AG04449 (cell line): ENCODE results near the gene SULF2.

Source experiments
- CTCF ChIA-PET: fragments of 350-600 bp; formaldehyde crosslinking; extraction: SDS; loops from one replicate; lab custom pipeline; 2021; ENCODE audit warnings: antibody characterized with exemption; lab: Yijun Ruan, JAX
- POLR2A ChIA-PET: fragments of 400-600, 350-600 bp; formaldehyde crosslinking; extraction: SDS; loops from one replicate; lab custom pipeline; 2020; ENCODE audit warnings: antibody characterized with exemption, inconsistent platforms; lab: Yijun Ruan, JAX
- DNase-seq: peaks from one replicate; pipeline ENCODE4 v3.0.0-alpha.2; 2010; ENCODE audit warnings: low read depth, low spot score
- H3K4me3 ChIP-seq: 2 replicates; pipeline ENCODE4 v1.5.1; 2011; ENCODE audit warnings: low read depth, mild to moderate bottlenecking, control low read depth, low read length
- CTCF ChIP-seq: IDR thresholded peaks from one replicate; pipeline ENCODE4 v1.5.1; 2011; ENCODE audit warnings: mild to moderate bottlenecking, moderate library complexity, low read length, control low read depth, inconsistent platforms; ENCODE audit not compliant: insufficient read depth; ENCODE audit errors: missing control alignments

Gene SULF2

DNA sequence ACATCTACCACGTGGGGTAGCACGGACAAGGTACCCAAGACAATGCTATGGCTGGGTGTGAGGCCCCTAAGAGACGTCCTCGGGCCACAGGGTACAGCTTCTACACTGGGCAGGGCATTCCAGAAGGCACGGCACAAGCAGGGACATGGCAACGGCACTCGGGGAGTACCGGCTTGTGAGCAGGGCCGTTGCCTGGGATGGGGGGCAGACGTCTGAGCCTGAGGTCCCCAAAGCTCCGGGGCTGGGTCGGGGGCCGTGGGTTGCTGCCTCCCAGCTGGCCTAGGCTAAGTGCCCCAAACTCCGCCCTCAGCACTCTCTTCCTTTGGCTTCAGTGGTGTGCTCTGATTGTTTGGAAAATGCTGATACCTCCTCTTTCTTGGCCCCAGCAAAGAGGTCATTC, 110.6 kb downstream of the SULF2 start:
- DNase-seq = no peak
- no peak for TF ChIP-seq CTCF
- H3K4me3 ChIP-seq = no peak overlapping the region
- ChIA-PET POLR2A (interaction anchor here (0.6 kb wide), 1 partner anchor 233 kb away, joined by 3 read pairs; no protein-coding TSS in a partner anchor), CTCF (interaction anchor here (1.2 to 10.5 kb wide), 4 partner anchors 11 to 947 kb away, joined by 5 to 235 read pairs (median 16); no protein-coding TSS in a partner anchor)

DNA sequence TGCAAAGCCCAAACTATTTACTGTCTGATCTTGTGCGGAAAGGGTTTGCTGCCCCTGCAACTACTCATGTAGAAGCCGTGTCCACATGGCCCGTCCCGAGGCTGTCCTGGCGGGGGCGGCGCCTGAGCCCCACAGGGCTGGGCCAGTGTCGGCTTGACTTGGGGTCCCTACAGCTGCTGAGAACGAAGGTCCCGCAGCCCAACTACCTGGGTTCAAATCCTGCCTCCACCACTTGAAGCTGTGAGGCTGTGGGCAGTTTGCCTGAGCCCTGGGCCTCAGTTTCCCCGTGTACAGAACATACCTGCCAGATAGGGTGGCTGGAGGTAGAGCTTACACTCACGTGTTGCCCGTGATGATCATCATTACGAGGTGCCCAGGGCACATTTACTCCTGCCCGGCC, 111.1 kb downstream of the SULF2 start:
- TF ChIP-seq CTCF = no peak
- ChIA-PET POLR2A (interaction anchor here (0.6 kb wide), 1 partner anchor 233 kb away, joined by 3 read pairs; no protein-coding TSS in a partner anchor), CTCF (interaction anchor here (1.2 to 10.5 kb wide), 3 partner anchors 10 to 947 kb away, joined by 5 to 235 read pairs (median 14); no protein-coding TSS in a partner anchor)
- H3K4me3 ChIP-seq = no peak overlapping the region
- DNase-seq = no peak

- POLR2A ChIA-PET = no interaction called here
- no peak for TF ChIP-seq CTCF
- CTCF ChIA-PET = interaction anchor here (1.5 to 10.5 kb wide), 3 partner anchors 10 to 948 kb away, joined by 6 to 235 read pairs (median 14); no protein-coding TSS in a partner anchor
- no peak overlapping the region for H3K4me3 ChIP-seq
- no peak for DNase-seq
Observed at GRCh38 chr20:47673671-47673955, 111.7 kb downstream of the SULF2 start.

DNA sequence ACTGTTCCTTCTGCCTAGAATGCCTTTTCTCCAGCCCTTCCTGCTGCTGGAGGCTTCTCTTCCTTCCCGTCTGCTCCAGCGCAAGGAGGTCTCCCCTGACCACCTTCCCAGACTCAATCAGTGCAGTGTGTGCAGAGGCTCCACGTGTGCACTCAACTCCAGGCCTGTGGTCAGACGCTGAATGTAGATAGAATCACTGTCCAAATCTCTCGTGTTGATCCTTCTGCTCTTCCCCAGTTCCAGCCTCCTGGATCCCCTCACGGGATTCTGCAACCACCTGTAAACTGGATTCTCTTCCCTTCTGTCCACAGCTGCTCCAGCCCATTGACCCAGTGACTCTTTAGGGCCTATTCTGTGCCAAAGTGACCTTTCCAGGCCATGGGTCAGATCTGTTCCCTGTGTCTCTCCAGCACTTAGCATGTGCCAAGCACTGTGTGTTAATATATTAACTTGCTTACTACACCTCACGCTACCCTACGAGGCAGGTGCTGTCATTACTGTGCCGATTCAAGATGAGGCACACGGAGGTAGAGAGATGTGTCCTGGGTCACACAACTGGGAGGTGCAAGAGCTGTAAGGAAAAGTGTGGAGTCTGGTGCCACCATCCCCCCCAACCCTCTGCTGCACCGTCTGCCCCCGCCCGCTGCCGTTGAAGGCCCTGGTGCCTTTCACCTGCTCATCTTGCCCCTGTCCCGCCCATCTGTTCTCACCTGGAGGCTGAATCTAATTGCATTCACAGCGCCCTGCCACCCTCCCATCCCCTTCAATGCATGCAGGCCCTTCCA, 112.2 kb downstream of the SULF2 start:
- ChIA-PET POLR2A (no interaction called here), CTCF (interaction anchor here (0.7 to 16.2 kb wide), 4 partner anchors 9 to 950 kb away, joined by 3 to 422 read pairs (median 120); no protein-coding TSS in a partner anchor)
- no peak for DNase-seq
- TF ChIP-seq CTCF = no peak
- H3K4me3 ChIP-seq = no peak overlapping the region

DNA sequence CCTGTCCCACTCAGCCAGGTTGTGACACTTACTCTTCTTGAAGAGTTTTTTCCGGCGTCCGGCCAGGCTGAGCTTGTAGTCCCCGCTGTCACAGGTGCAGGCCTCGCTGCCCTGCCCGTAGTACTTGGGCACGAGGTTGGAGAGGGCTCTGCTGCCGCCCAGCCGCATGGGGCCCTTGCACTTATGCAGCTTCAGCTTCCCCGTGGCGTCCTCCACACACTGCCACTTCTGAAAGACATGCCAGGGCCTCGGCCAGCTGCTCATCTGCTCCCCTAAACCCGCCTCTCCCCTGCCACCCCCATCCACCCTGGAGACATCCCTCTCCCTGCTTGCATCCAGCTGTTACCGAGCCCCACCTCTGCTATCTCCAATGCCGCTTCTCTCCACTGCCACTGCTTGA, 113.1 kb downstream of the SULF2 start:
- CTCF ChIA-PET = interaction anchor here (0.7 to 16.2 kb wide), 4 partner anchors 8 to 951 kb away, joined by 3 to 422 read pairs (median 5); no protein-coding TSS in a partner anchor

More for the DNA sequence above, 113.1 kb downstream of the SULF2 start:
- no peak for TF ChIP-seq CTCF
- POLR2A ChIA-PET = no interaction called here
- no peak overlapping the region for H3K4me3 ChIP-seq
- DNase-seq = no peak
